Uterus (tissue), 2 donors: Measurements from ENCODE around the gene CABCOCO1.

Experiments used
- POLR2A ChIP-seq, 2 donors: fragments of 450-650 bp; IDR thresholded peaks; one replicate each; pipeline ENCODE4 v1.6.1; 2016; ENCODE audit warnings: antibody characterized with exemption in 2 of 2, mild to moderate bottlenecking in 1 of 2, moderate library complexity in 1 of 2
- TF ChIP-seq, protein P1 (sequence below), 4 experiments: fragments of 200-600 bp in 2 of 4; fragments of 450-650 bp in 2 of 4; sonication (generic) in 2 of 4; IDR thresholded peaks; one replicate each; pipeline ENCODE4 v1.5.1; 2016 to 2019; ENCODE audit warnings: antibody characterized with exemption in 4 of 4, mild to moderate bottlenecking in 2 of 4, moderate library complexity in 1 of 4

DNA sequence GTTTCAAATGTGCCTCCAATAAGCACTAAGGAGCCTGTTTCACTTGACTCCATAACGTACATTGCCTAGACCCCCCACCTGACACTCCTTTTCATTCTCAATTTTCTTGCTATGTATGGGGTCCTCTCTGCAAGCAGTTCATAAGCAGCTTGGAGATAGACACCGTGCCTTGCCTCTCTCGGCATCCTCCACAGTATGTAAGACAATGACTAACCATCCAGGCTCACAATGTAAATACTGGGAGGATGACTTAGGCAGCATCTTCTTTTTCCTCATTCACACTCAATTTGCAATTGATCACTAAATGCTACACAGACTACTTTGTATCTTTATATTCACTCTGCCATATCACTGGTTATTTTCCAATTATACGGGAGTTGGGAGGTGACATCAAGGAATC is 22.8 kb upstream of the CABCOCO1 start:
- TF ChIP-seq, protein P1, sequence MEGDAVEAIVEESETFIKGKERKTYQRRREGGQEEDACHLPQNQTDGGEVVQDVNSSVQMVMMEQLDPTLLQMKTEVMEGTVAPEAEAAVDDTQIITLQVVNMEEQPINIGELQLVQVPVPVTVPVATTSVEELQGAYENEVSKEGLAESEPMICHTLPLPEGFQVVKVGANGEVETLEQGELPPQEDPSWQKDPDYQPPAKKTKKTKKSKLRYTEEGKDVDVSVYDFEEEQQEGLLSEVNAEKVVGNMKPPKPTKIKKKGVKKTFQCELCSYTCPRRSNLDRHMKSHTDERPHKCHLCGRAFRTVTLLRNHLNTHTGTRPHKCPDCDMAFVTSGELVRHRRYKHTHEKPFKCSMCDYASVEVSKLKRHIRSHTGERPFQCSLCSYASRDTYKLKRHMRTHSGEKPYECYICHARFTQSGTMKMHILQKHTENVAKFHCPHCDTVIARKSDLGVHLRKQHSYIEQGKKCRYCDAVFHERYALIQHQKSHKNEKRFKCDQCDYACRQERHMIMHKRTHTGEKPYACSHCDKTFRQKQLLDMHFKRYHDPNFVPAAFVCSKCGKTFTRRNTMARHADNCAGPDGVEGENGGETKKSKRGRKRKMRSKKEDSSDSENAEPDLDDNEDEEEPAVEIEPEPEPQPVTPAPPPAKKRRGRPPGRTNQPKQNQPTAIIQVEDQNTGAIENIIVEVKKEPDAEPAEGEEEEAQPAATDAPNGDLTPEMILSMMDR (IDR thresholded peaks at IDR 0.05): no peak
- TF ChIP-seq POLR2A (IDR thresholded peaks at IDR 0.05): no peak
